Liver (tissue), 9 donors: Measurements from ENCODE around the gene NXN. TPM values are rescaled to one million over a fixed set of nuclear protein-coding genes. Genes with fewer than 3 reads are reported as not detected.

Experiments
- DNase-seq: peaks from one replicate; pipeline ENCODE4 v3.0.0-alpha.2; 2017; ENCODE audit warnings: low spot score
- H3K27ac ChIP-seq, 2 donors: one replicate each; pipeline ENCODE4 v1.7.0; 2013; ENCODE audit warnings: inconsistent platforms in 2 of 2, low read length in 2 of 2, control low read depth in 1 of 2, low read depth in 1 of 2, mild to moderate bottlenecking in 1 of 2
- H3K27me3 ChIP-seq, 4 donors: one replicate each; pipeline versions ENCODE4 v1.6.1 to v1.7.0; 2013; ENCODE audit warnings: low read length in 3 of 4, inconsistent platforms in 1 of 4, mild to moderate bottlenecking in 1 of 4, moderate library complexity in 1 of 4; ENCODE audit not compliant: control insufficient read depth in 4 of 4, insufficient read depth in 4 of 4
- H3K36me3 ChIP-seq, 4 donors: one replicate each; pipeline versions ENCODE4 v1.6.1 to v1.7.0; 2013; ENCODE audit warnings: low read length in 3 of 4, mild to moderate bottlenecking in 3 of 4, low read depth in 1 of 4, moderate library complexity in 1 of 4; ENCODE audit not compliant: control insufficient read depth in 4 of 4, insufficient read depth in 3 of 4
- H3K4me1 ChIP-seq, 4 donors: one replicate each; pipeline versions ENCODE4 v1.6.1 to v1.7.0; 2013; ENCODE audit warnings: low read length in 3 of 4, mild to moderate bottlenecking in 3 of 4, moderate library complexity in 1 of 4; ENCODE audit not compliant: control insufficient read depth in 4 of 4, insufficient read depth in 4 of 4
- H3K4me3 ChIP-seq, 3 donors: one replicate each; pipeline versions ENCODE4 v1.6.1 to v1.7.0; 2013; ENCODE audit warnings: low read length in 3 of 3, control low read depth in 1 of 3, low read depth in 1 of 3, mild to moderate bottlenecking in 1 of 3
- H3K9ac ChIP-seq, 2 donors: one replicate each; pipeline ENCODE4 v1.7.0; 2013; ENCODE audit warnings: low read length in 2 of 2, mild to moderate bottlenecking in 2 of 2, moderate library complexity in 2 of 2, control low read depth in 1 of 2, low read depth in 1 of 2
- H3K9me3 ChIP-seq, 4 donors: one replicate each; pipeline versions ENCODE4 v1.6.1 to v1.7.0; 2013; ENCODE audit warnings: low read length in 3 of 4; ENCODE audit not compliant: control insufficient read depth in 4 of 4
- ATF3 ChIP-seq: IDR thresholded peaks from 2 replicates; pipeline ENCODE4 v1.6.1; 2016; ENCODE audit warnings: antibody characterized with exemption
- EGR1 ChIP-seq, 2 donors: IDR thresholded peaks; 2 replicates each; pipeline ENCODE4 v1.6.1; 2016 to 2018; ENCODE audit warnings: antibody characterized with exemption in 2 of 2, low read depth in 2 of 2
- FOXA1 ChIP-seq: IDR thresholded peaks from 2 replicates; pipeline ENCODE4 v1.6.1; 2016; ENCODE audit warnings: antibody characterized with exemption
- FOXA2 ChIP-seq: IDR thresholded peaks from 2 replicates; pipeline ENCODE4 v1.6.1; 2016; ENCODE audit warnings: antibody characterized with exemption
- HNF4A ChIP-seq, 2 donors: conservative IDR thresholded peaks; 2 replicates each; pipeline ENCODE4 v1.6.1; 2016; ENCODE audit warnings: antibody characterized with exemption in 2 of 2, mild to moderate bottlenecking in 2 of 2
- JUND ChIP-seq, 2 donors: IDR thresholded peaks; 2 replicates each; pipeline ENCODE4 v1.6.1; 2016; ENCODE audit warnings: antibody characterized with exemption in 2 of 2
- MAX ChIP-seq: IDR thresholded peaks from 2 replicates; pipeline ENCODE4 v1.6.1; 2016; ENCODE audit warnings: antibody characterized with exemption
- RAD21 ChIP-seq, 2 donors: IDR thresholded peaks; 2 replicates each; pipeline ENCODE4 v1.6.1; 2016; ENCODE audit warnings: antibody characterized with exemption in 2 of 2, mild to moderate bottlenecking in 2 of 2
- RXRA ChIP-seq, 2 donors: IDR thresholded peaks; 2 replicates each; pipeline ENCODE4 v1.6.1; 2017 to 2018; ENCODE audit warnings: antibody characterized with exemption in 2 of 2, mild to moderate bottlenecking in 1 of 2
- SP1 ChIP-seq: IDR thresholded peaks from 2 replicates; pipeline ENCODE4 v1.6.1; 2018; ENCODE audit warnings: antibody characterized with exemption, mild to moderate bottlenecking
- TAF1 ChIP-seq: conservative IDR thresholded peaks from 2 replicates; pipeline ENCODE4 v1.6.1; 2016; ENCODE audit warnings: antibody characterized with exemption, mild to moderate bottlenecking
- ZBTB33 ChIP-seq: IDR thresholded peaks from 2 replicates; pipeline ENCODE4 v1.6.1; 2016; ENCODE audit warnings: antibody characterized with exemption
- WGBS: extraction: QIAGEN DNeasy Blood & Tissue Kit; methylation state at CpG from one replicate; pipeline ENCODE4 v1.1.7; 2013; 5-methylcytosine and 5-hydroxymethylcytosine counted together
- polyA plus RNA-seq, 2 donors: library from polyadenylated mRNA; stranded (reverse) in 1 of 2; unstranded in 1 of 2; fragments of 200-250 nt in 1 of 2; fragments of >200 nt in 1 of 2; fragmentation: Nextera tagmentation in 1 of 2; extraction: Ambion mirVana in 1 of 2; gene quantifications; one replicate each; pipeline versions ENCODE4 v1.2.1 to v1.2.3, GENCODE V29; 2013 to 2015
- total RNA-seq, 2 donors: library from RNA; depleted of rRNA; stranded (reverse); fragments of >200 nt; gene quantifications; one replicate each; pipeline ENCODE4 v1.2.3, GENCODE V29; 2014
- donor health status: healthy.
- donor health status: healthy.
- donor health status: healthy.
- donor health status: healthy.
- donor health status: healthy.

The NXN gene
- total and polyA plus RNA-seq, 4 donors, result 2.3 to 4.5 (median 3.3) TPM

DNA sequence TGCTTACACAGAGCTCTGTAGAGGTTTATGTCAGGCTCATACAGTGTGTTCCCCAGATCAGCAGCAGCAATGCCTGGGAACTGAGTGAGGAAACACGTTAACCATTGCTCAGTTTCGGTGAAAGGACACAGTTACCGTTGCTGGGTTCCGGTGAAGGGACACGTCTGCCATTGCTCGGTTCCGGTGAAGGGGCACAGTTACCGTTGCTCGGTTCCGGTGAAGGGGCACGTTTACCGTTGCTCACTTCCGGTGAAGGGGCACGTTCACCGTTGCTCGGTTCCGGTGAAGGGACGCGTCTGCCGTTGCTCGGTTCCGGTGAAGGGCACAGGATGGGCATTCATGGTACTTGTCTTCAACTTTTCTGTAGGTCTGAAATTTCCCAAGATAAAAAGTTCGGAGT is 115.7 kb downstream of the NXN start:
- no peaks in the 10 kb centered on the region for H3K9me3 ChIP-seq
- WGBS, result 97% methylated on average over 23 of the region's 23 CpGs
- no peak overlapping the region for H3K9ac ChIP-seq
- H3K27ac ChIP-seq, result no peak overlapping the region
- no peaks in the 10 kb centered on the region for H3K36me3 ChIP-seq
- peaks cover 0 to 9% (median 3%) of the 10 kb centered on the region in 4 donors for H3K4me1 ChIP-seq
- DNase-seq, result no peak
- no peaks in the 10 kb centered on the region for H3K27me3 ChIP-seq
- TF ChIP-seq ATF3 (no peak), SP1 (no peak), EGR1 (IDR thresholded peaks at IDR 0.05; ENCODE audit: low read depth in 2 of 2) (no peak), ZBTB33 (no peak), JUND (IDR thresholded peaks at IDR 0.05) (no peak), TAF1 (no peak), MAX (no peak), RAD21 (IDR thresholded peaks at IDR 0.05) (no peak)
- H3K4me3 ChIP-seq, result no peak overlapping the region

DNA sequence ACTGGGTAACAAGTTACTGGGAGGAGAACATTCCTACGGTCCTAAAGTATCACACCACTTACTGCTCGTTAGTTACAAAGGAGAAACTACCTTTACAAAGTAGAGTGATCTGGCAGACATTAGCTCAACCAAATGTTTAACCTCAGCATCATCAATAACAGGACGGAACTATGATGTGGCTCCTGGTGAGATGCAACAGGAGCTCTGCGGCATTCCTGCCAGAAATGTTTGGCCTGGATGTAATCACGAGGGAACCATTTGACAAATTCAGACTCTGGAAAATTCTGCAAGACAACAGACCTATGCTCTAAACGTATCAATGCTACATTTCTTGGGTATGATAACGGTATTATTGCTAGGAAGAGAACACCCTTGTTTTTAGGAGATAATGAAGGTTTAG is 117.0 kb downstream of the NXN start:
- H3K27ac ChIP-seq, result no peak overlapping the region
- no peak for DNase-seq
- no peaks in the 10 kb centered on the region for H3K9me3 ChIP-seq
- H3K27me3 ChIP-seq, result no peaks in the 10 kb centered on the region
- no peak overlapping the region for H3K4me3 ChIP-seq
- TF ChIP-seq RXRA (IDR thresholded peaks at IDR 0.05), result no peak
- no peak for TF ChIP-seq FOXA1
- no peak for TF ChIP-seq TAF1
- TF ChIP-seq JUND (IDR thresholded peaks at IDR 0.05), result no peak
- TF ChIP-seq ZBTB33, result no peak
- TF ChIP-seq HNF4A (conservative IDR thresholded peaks at IDR 0.05), result no peak
- no peak for TF ChIP-seq MAX
- TF ChIP-seq RAD21 (IDR thresholded peaks at IDR 0.05), result no peak
- H3K9ac ChIP-seq, result no peak overlapping the region
- peaks cover 0 to 9% (median 3%) of the 10 kb centered on the region in 4 donors for H3K4me1 ChIP-seq
- H3K36me3 ChIP-seq, result no peaks in the 10 kb centered on the region
- 84% methylated on average over 7 of the region's 7 CpGs for whole genome bisulfite sequencing

DNA sequence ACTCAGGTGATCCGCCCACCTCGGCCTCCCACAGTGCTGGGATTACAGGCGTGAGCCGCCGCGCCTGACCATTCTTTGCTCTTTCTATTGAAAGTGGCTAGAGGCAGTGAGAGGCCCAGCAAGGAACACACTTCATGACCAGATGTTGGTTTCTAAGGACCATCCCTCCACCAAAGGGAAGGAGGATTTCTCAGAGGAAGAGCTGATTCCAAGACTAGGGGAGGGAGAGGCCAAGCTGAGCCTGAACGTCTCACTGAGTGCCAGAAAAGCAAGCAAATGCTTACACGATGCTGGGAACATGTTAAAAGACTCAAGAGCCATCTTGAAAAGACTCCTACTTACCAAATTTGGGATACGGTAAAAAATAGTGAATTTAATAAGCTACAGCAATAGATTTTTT is 118.2 kb downstream of the NXN start:
- Histone ChIP-seq H3K9ac (no peak overlapping the region), H3K27ac (peak overlapping the region; percentile 3 to 13), H3K4me1 (peaks cover 0 to 5% (median 2%) of the 10 kb centered on the region in 4 donors), H3K9me3 (no peaks in the 10 kb centered on the region), H3K36me3 (no peaks in the 10 kb centered on the region), H3K27me3 (no peaks in the 10 kb centered on the region), H3K4me3 (no peak overlapping the region)
- 86% methylated on average over 9 of the region's 9 CpGs for WGBS
- no peak for DNase-seq
- TF ChIP-seq FOXA2 (no peak), ATF3 (no peak)
